Fibroblast of pulmonary artery (primary cell): ENCODE data around the gene MAN1A1.
"Not testable (repeated sequence)": the region's sequence is repeated elsewhere in the genome, so short reads cannot be mapped to it uniquely, and the experiment has no call there.

Source experiments
- DNase-seq: peaks from one replicate; pipeline ENCODE4 v3.0.0-alpha.2; 2010; ENCODE audit warnings: low read depth
- H3K4me3 ChIP-seq: replicated peaks from 2 replicates; pipeline ENCODE4 v1.5.1; 2011; ENCODE audit warnings: low read depth, mild to moderate bottlenecking, control low read depth, low read length, moderate library complexity
- CTCF ChIP-seq: IDR thresholded peaks from 2 replicates; pipeline ENCODE4 v1.5.1; 2011; ENCODE audit warnings: mild to moderate bottlenecking, control low read depth, low read length, inconsistent platforms; ENCODE audit errors: missing control alignments

The MAN1A1 gene

DNA sequence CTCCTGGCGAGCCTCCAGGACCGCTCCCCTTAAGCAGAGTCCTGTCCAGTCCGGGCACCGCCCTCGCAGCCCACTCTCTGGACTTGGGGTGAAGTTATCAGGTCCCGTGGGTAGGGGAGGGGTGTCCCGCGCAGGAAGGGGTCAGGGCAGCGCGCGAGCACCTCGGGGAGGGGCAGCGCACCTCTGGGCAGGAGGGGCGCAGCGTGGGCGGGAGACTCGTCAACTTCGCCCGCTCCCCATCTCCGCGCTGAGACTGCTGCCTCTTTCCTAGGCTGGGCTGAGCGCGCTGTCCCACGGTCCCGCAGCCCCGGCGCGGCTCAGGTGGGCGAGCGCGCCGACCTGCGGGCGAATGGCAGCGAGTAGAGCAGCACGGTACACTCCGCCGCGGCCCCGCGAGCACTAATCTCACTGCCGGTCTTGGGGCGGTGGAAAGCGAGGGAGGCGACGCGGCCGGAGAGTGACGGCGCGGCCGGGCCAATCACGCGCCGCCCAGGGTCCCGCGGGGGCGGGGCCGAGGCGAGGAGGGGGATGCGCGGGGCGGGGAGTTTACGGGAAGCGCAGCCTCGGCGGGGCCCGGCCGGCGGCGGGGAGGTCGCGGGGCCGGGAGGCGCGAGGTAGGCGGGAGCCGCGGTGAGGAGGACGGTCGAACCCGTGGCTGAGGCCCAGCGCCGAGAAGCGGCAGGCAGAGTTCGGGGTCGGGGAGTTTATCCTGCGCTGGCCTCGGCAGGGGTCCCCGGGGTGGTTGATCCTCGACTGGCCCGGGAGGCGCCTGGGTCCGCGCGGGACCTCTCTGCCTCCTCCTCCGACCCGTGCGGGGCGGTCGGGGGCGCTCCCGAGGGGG, at the start of gene MAN1A1:
Gene MAN1A1, minus strand, starts transcription at position 401 of the 841 bp plus-strand sequence. CDS start 696 bp downstream, outside the sequence.
- peak; percentile 84 for DNase-seq
- no peak for TF ChIP-seq CTCF
- H3K4me3 ChIP-seq, result peak within 1 kb of the TSS; percentile 90

DNA sequence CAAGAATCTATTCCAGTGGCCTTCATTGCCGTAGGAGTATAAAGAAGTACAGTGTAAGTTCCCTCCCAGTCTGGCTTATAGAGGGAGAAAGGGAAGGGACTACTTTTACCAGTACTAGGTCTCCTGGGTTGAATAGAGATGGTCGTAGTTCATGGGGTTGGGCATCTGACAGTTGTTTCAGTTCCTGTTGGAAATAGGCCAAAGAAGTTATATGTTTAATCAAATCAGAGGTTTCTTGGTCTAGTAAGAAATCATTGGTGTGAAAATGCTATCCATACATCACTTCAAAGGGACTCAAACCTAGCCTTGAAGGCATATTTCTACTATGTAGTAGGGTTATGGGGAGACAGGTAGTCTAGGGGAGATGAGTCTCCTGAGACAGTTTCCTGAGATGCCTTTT, 45.6 kb upstream of the MAN1A1 start:
- DNase-seq, result no peak
- H3K4me3 ChIP-seq, result no peak overlapping the region
- no peak for TF ChIP-seq CTCF

DNA sequence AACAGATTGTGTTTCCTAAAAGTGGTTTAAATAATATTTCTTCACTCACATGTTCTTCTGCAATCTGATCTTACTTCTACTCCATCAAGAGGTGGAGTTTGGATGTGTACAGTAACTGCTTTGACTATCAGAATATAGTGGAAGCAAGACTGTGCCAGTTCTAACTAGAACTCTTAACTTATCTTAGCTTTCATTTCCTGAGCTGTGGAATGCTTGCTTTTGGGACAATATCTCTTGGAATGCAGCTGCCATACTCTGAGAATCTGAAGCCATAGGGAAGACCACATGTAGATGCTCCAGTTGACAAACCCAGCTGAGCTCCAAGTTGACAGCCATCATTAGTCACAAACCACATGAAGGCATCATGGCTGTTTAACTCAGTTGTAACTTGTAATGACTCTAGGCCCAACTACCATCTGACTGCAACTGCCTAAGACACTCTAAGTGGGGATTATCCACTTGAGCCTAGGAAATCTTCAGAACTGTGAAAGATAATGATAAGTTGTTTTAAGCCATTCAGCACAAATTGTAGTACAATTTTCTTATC, 40.8 kb upstream of the MAN1A1 start:
- no peak overlapping the region for H3K4me3 ChIP-seq
- DNase-seq, result peak; percentile 11
- no peak for TF ChIP-seq CTCF

- TF ChIP-seq CTCF, result no peak
- no peak for DNase-seq
- H3K4me3 ChIP-seq, result no peak overlapping the region
Measured at GRCh38 chr6:119385994-119386393, 36.4 kb upstream of the MAN1A1 start.

DNA sequence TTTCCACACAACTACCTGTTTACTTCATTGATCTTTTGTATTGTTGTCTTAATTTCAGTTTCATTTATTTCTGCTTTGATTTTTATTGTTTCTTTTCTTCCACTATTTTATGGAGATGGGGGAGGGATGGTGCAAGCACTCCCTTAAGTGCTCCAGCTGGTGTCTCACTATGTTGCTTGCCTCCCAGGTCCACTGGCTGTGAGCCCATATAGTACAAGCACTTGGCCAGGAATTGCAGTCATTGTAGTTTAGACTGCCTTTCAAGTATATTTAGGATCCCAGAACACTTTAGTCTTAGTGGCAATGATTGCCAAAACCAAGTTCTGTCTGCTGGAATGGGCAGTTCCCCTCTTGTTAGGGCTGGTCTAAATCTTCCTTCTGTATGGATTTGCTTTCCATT, 34.9 kb upstream of the MAN1A1 start:
- no peak overlapping the region for H3K4me3 ChIP-seq
- no peak for TF ChIP-seq CTCF
- DNase-seq, result peak; percentile 50

DNA sequence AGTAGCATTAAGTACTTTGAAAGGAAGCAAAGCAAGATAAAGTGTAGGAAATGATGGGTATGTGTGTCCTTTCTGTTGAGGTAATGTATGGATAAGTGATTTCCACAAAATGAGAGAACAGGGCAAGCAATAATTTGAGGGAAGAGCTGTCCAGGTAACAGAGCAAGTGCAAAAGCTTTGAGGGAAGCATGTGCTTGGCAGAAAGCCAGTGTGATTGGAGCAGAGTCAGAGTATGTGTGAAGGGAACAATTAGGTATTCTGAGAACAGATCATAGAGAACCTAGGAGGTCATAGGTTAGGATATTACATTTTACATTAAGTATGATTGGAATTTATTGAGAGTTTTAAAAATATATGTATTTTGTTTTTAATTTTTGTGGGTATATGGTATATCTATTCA, 30.2 kb upstream of the MAN1A1 start:
- H3K4me3 ChIP-seq, result no peak overlapping the region
- DNase-seq, result no peak
- no peak for TF ChIP-seq CTCF

- not testable (repeated sequence) for DNase-seq, H3K4me3 ChIP-seq
Measured at GRCh38 chr6:119377043-119377442, 27.5 kb upstream of the MAN1A1 start.
